Upper lobe of left lung (tissue), 6 donors: ENCODE data around the gene DDX1. TPM values are rescaled to one million over a fixed set of nuclear protein-coding genes. Genes with fewer than 3 reads are reported as not detected.

Experiments used
- ATAC-seq, 2 donors: fragments of 200-7000 bp; cut with Tn5 transposase; one replicate each; pipeline ENCODE4 v1.9.1; 2022; ENCODE audit warnings: mild to moderate bottlenecking in 2 of 2, moderate library complexity in 2 of 2; ENCODE audit not compliant: low FRiP score in 2 of 2
- DNase-seq, 2 donors: peaks; one replicate each; pipeline ENCODE4 v3.0.0-alpha.2; 2019 to 2020
- H3K27ac ChIP-seq, 4 donors: fragments of 200-600 bp; sonication (generic); one replicate each; pipeline ENCODE4 v1.5.1; 2016 to 2019
- H3K27me3 ChIP-seq, 4 donors: fragments of 200-600 bp; sonication (generic); one replicate each; pipeline ENCODE4 v1.5.1; 2017 to 2019
- H3K36me3 ChIP-seq, 4 donors: fragments of 200-600 bp; sonication (generic); one replicate each; pipeline ENCODE4 v1.5.1; 2016 to 2019
- H3K4me1 ChIP-seq, 4 donors: fragments of 200-600 bp; sonication (generic); one replicate each; pipeline ENCODE4 v1.5.1; 2018 to 2019
- H3K4me3 ChIP-seq, 4 donors: fragments of 200-600 bp; sonication (generic); one replicate each; pipeline ENCODE4 v1.5.1; 2017 to 2019; ENCODE audit warnings: mild to moderate bottlenecking in 2 of 4, moderate library complexity in 1 of 4
- H3K9me3 ChIP-seq, 4 donors: fragments of 200-600 bp; sonication (generic); one replicate each; pipeline ENCODE4 v1.5.1; 2018 to 2019
- EP300 ChIP-seq, 4 donors: sonication (generic); formaldehyde crosslinking; IDR thresholded peaks; one replicate each; pipeline ENCODE4 v1.5.1; 2017; ENCODE audit warnings: antibody characterized with exemption in 4 of 4, control low read depth in 2 of 4
- POLR2A ChIP-seq, 4 donors: fragments of 450-650 bp; IDR thresholded peaks; one replicate each; pipeline ENCODE4 v1.5.1; 2016 to 2017; ENCODE audit warnings: antibody characterized with exemption in 4 of 4, mild to moderate bottlenecking in 2 of 4
- POLR2AphosphoS5 ChIP-seq, 2 donors: sonication (generic); formaldehyde crosslinking; IDR thresholded peaks; one replicate each; pipeline ENCODE4 v1.5.1; 2017; ENCODE audit warnings: antibody characterized with exemption in 2 of 2
- WGBS, 2 donors: methylation state at CpG; one replicate each; pipeline ENCODE4 v1.1.5; 2017 to 2018; 5-methylcytosine and 5-hydroxymethylcytosine counted together
- total RNA-seq, 6 donors: library from RNA; depleted of rRNA in 4 of 6; stranded (reverse); fragments of >200 nt in 4 of 6; gene quantifications; one replicate each; pipeline versions ENCODE4 v1.1.0 to v1.2.1, GENCODE V29; 2016 to 2021
- TF ChIP-seq, protein P1 (sequence below), 6 experiments: fragments of 450-650 bp in 4 of 6; fragments of 200-600 bp in 2 of 6; sonication (generic) in 2 of 6; IDR thresholded peaks; one replicate each; pipeline ENCODE4 v1.5.1; 2016 to 2019; ENCODE audit warnings: antibody characterized with exemption in 6 of 6
- donor health status: DM: no; HTN: no; CAD: no; lungs with moderate emphysema.
- donor health status: DM: no; HTN: yes; CAD: no; lungs with severe emphysema.

DDX1 gene
- total RNA-seq, 6 donors from 2014 or later, result 40.9 to 78.5 (median 53.0) TPM

DNA sequence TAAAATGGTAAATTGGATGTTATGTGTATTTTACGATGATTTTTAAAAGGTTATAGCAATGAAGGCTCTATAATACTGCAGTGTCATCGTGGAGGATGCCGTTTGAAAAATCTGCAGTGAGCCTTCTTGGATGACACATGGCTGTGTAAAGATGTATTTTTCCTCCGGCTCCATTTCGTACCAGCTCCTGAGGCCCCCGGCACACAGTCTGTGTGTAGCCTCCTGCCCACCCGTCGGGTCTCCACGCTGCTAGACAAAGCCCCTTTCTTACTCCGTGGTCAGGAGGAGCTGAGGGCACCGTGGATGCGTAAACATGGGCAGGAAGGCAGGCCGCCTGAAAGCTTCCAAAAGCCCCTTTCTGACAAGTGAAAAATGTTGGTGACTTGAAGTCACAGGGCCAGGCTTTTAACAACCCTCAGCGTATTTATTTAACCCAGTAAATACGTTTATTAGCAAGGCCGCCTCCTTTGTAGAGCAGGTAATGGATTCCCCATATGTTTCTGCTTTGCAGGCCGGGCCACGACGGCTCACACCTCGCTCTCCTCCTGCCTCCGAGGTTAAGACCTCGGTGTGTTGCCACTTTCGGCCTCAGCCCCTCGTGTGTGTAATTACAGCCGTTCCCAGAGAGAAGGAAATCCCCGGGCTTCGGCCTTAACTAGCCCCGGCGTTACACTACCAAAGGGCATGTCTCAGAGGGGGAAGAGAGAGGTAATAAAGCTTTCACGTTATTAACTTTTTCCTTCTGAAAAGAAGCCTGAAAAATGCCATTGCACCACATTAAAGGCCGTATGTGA is 72.8 kb downstream of the DDX1 start:
- Histone ChIP-seq H3K4me3 (no peak overlapping the region), H3K9me3 (no peaks in the 10 kb centered on the region), H3K27me3 (no peaks in the 10 kb centered on the region), H3K27ac (no peak overlapping the region), H3K36me3 (no peaks in the 10 kb centered on the region), H3K4me1 (no peaks in the 10 kb centered on the region)
- TF ChIP-seq, protein P1, sequence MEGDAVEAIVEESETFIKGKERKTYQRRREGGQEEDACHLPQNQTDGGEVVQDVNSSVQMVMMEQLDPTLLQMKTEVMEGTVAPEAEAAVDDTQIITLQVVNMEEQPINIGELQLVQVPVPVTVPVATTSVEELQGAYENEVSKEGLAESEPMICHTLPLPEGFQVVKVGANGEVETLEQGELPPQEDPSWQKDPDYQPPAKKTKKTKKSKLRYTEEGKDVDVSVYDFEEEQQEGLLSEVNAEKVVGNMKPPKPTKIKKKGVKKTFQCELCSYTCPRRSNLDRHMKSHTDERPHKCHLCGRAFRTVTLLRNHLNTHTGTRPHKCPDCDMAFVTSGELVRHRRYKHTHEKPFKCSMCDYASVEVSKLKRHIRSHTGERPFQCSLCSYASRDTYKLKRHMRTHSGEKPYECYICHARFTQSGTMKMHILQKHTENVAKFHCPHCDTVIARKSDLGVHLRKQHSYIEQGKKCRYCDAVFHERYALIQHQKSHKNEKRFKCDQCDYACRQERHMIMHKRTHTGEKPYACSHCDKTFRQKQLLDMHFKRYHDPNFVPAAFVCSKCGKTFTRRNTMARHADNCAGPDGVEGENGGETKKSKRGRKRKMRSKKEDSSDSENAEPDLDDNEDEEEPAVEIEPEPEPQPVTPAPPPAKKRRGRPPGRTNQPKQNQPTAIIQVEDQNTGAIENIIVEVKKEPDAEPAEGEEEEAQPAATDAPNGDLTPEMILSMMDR (IDR thresholded peaks at IDR 0.05), result no peak
- no peak for TF ChIP-seq POLR2AphosphoS5 (IDR thresholded peaks at IDR 0.05)
- TF ChIP-seq EP300 (IDR thresholded peaks at IDR 0.05), result no peak
- TF ChIP-seq POLR2A (IDR thresholded peaks at IDR 0.05), result no peak
- DNase-seq (no peak), ATAC-seq (no peak)
- WGBS, 2 donors, result 88 to 90% methylated on average over 31 of the region's 31 CpGs

- DNase-seq (no peak), ATAC-seq (peak in 1 of 2 donors; percentile 40)
- H3K27me3 ChIP-seq, result no peaks in the 10 kb centered on the region
- H3K9me3 ChIP-seq, result no peaks in the 10 kb centered on the region
- no peaks in the 10 kb centered on the region for H3K36me3 ChIP-seq
- 90 to 92% methylated on average over 17 to 22 of the region's 22 CpGs for WGBS, 2 donors
- no peak overlapping the region for H3K27ac ChIP-seq
- H3K4me3 ChIP-seq, result no peak overlapping the region
- H3K4me1 ChIP-seq, result no peaks in the 10 kb centered on the region
- TF ChIP-seq POLR2AphosphoS5 (IDR thresholded peaks at IDR 0.05), result no peak
- TF ChIP-seq, protein P1 (IDR thresholded peaks at IDR 0.05), result no peak
- TF ChIP-seq EP300 (IDR thresholded peaks at IDR 0.05), result no peak
- TF ChIP-seq POLR2A (IDR thresholded peaks at IDR 0.05), result no peak
These were observed 73.6 kb downstream of the DDX1 start for GRCh38 chr2:15665067-15665942.

DNA sequence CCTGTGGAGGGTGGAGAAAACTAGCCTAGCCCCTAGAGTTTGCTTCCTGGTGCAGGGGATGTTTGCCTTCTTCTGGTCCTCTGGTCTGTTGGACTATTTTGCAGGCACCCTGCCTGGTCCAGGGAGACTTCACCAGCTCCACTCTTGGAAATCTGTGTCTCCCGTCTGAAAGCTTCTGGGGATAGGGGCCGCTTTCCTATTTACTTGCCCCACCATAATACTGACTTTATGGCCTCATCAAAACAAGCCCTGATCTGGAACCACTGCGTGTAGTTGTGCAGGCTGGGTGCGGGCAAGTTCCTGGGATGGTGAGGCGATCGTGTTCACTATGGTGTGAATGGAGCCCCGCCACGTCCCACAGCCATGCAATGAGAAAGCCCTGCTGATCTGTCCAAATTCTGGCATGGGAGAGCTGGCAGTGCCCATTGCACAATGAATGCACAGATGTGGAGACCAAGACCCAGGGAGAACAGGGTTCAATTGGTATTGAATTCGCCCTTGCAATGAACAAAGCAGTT is 74.3 kb downstream of the DDX1 start:
- no peak overlapping the region for H3K27ac ChIP-seq
- DNase-seq, result no peak
- no peaks in the 10 kb centered on the region for H3K4me1 ChIP-seq
- no peak for ATAC-seq
- no peak for TF ChIP-seq EP300 (IDR thresholded peaks at IDR 0.05)
- H3K27me3 ChIP-seq, result no peaks in the 10 kb centered on the region
- H3K9me3 ChIP-seq, result no peaks in the 10 kb centered on the region
- H3K36me3 ChIP-seq, result no peaks in the 10 kb centered on the region
- 95 to 96% methylated on average over 4 to 9 of the region's 9 CpGs for WGBS, 2 donors
- no peak overlapping the region for H3K4me3 ChIP-seq

DNA sequence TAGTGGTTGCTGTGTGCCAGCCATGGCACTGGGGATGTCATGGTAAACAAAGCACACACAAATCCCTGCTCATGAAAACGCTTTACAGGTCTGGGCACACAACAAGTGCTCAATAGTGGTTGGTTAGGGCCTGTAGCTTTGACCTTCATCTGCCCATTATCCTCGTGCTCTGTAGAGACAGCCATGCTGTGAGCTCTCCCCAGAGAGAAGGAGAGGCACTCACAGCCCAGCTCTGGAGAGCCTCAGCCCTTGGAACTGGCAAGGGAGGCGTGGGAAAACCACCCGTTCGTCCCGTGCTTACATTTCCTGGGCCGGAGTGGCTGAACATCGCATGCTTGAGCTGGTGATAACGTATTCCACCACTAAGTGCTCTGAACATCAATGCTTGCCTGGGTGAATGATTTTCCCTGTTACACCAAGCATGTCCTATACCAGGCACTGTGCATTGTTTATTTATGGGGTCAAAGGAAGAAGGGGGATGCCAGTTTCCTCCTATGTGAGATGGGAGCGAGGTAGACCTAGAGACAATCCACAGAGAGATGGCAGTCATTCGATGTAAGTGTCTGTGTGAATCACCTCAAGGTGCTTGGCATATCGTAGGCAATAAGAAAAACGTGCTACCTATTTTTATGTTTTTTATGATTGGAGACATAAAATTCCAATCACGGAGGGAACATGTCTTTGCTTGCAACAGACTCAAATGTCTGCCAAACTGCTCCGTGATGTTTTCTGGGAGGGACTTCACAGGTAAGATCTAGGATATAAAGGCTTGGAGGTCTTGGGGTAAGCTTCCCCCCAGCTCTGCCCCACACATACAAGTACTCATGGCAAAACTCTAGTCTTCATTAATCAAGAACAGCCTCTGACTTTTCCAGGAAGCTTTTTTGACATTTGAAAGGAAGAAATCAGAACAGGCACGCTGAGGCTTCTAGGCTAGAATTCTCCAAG is 75.5 kb downstream of the DDX1 start:
- no peak for DNase-seq
- TF ChIP-seq POLR2A (IDR thresholded peaks at IDR 0.05), result no peak
- TF ChIP-seq POLR2AphosphoS5 (IDR thresholded peaks at IDR 0.05), result no peak
- TF ChIP-seq, protein P1 (IDR thresholded peaks at IDR 0.05), result no peak
- no peak for TF ChIP-seq EP300 (IDR thresholded peaks at IDR 0.05)
- WGBS, 2 donors, result 69 to 72% methylated on average over 9 to 16 of the region's 16 CpGs

More for the DNA sequence above, 75.5 kb downstream of the DDX1 start:
- H3K4me1 ChIP-seq, result no peaks in the 10 kb centered on the region
- no peaks in the 10 kb centered on the region for H3K9me3 ChIP-seq
- no peak overlapping the region for H3K27ac ChIP-seq
- no peak overlapping the region for H3K4me3 ChIP-seq
- no peaks in the 10 kb centered on the region for H3K27me3 ChIP-seq
- ATAC-seq, result no peak
- no peaks in the 10 kb centered on the region for H3K36me3 ChIP-seq
